22Rv1 (cell line): Measurements from ENCODE around the gene GPR146.
"Not testable (repeated sequence)": the region's sequence is repeated elsewhere in the genome, so short reads cannot be mapped to it uniquely, and the experiment has no call there.

Experiments
- H3K27ac ChIP-seq: fragments of 450-650 bp; 2 replicates; pipeline ENCODE4 v1.5.1; 2017
- CTCF ChIP-seq: fragments of 450-650 bp; IDR thresholded peaks from 2 replicates; pipeline ENCODE4 v1.5.1; 2017; ENCODE audit warnings: mild to moderate bottlenecking
- ZFX ChIP-seq: fragments of 450-650 bp; IDR thresholded peaks from 2 replicates; pipeline ENCODE4 v1.6.1; 2017; ENCODE audit warnings: antibody characterized with exemption, borderline replicate concordance

The GPR146 gene

GRCh38 chr7:1068619-1069018, 24.3 kb downstream of the GPR146 start:
- no peak overlapping the region for H3K27ac ChIP-seq
- TF ChIP-seq ZFX = no peak
- no peak for TF ChIP-seq CTCF

- TF ChIP-seq ZFX = no peak
- TF ChIP-seq CTCF = no peak
- no peak overlapping the region for H3K27ac ChIP-seq
Observed at GRCh38 chr7:1070544-1071011, 26.2 kb downstream of the GPR146 start.

- H3K27ac ChIP-seq = no peak overlapping the region
- TF ChIP-seq ZFX = no peak
- no peak for TF ChIP-seq CTCF
Observed at GRCh38 chr7:1071731-1072254, 27.4 kb downstream of the GPR146 start.

- H3K27ac ChIP-seq = no peak overlapping the region
- no peak for TF ChIP-seq ZFX
- no peak for TF ChIP-seq CTCF
Observed at GRCh38 chr7:1073142-1073977, 29.0 kb downstream of the GPR146 start.

- not testable (repeated sequence) for H3K27ac ChIP-seq
Observed at GRCh38 chr7:1074018-1074417, 29.7 kb downstream of the GPR146 start.

- H3K27ac ChIP-seq = no peak overlapping the region
- TF ChIP-seq CTCF = no peak
- TF ChIP-seq ZFX = no peak
Observed at GRCh38 chr7:1074593-1075431, 30.5 kb downstream of the GPR146 start.

- H3K27ac ChIP-seq = no peak overlapping the region
- TF ChIP-seq CTCF (no peak), ZFX (no peak)
Observed at GRCh38 chr7:1076184-1077072, 32.1 kb downstream of the GPR146 start.
